CD4-positive, alpha-beta T cell treated with Interleukin-4 for 4 hours (primary cell): ENCODE results near the gene SLC9A8.
"Not testable (repeated sequence)": the region's sequence is repeated elsewhere in the genome, so short reads cannot be mapped to it uniquely, and the experiment has no call there.

Source experiments
- DNase-seq: peaks from one replicate; pipeline ENCODE4 v3.0.0-alpha.2; 2020

Gene SLC9A8

GRCh38 chr20:49851991-49852390, 39.4 kb downstream of the SLC9A8 start:
- no peak for DNase-seq

- DNase-seq = no peak
Observed at GRCh38 chr20:49852522-49853080, 40.0 kb downstream of the SLC9A8 start.

- no peak for DNase-seq
Observed at GRCh38 chr20:49853640-49854039, 41.0 kb downstream of the SLC9A8 start.

- DNase-seq = no peak
Observed at GRCh38 chr20:49854190-49854875, 41.7 kb downstream of the SLC9A8 start.

- DNase-seq = no peak
Observed at GRCh38 chr20:49856904-49857303, 44.3 kb downstream of the SLC9A8 start.

GRCh38 chr20:49858076-49858585, 45.5 kb downstream of the SLC9A8 start:
- no peak for DNase-seq

GRCh38 chr20:49859011-49859410, 46.4 kb downstream of the SLC9A8 start:
- DNase-seq = no peak

- no peak for DNase-seq
Observed at GRCh38 chr20:49859807-49860206, 47.2 kb downstream of the SLC9A8 start.

- DNase-seq = not testable (repeated sequence)
Observed at GRCh38 chr20:49861232-49861631, 48.6 kb downstream of the SLC9A8 start.

- DNase-seq = no peak
Observed at GRCh38 chr20:49862607-49863200, 50.1 kb downstream of the SLC9A8 start.

- no peak for DNase-seq
Observed at GRCh38 chr20:49863666-49864065, 51.0 kb downstream of the SLC9A8 start.

- DNase-seq = no peak
Observed at GRCh38 chr20:49865559-49865958, 52.9 kb downstream of the SLC9A8 start.

- DNase-seq = no peak
Observed at GRCh38 chr20:49866051-49866450, 53.4 kb downstream of the SLC9A8 start.

- DNase-seq = no peak
Observed at GRCh38 chr20:49867453-49868215, 55.0 kb downstream of the SLC9A8 start.

GRCh38 chr20:49868538-49868937, 55.9 kb downstream of the SLC9A8 start:
- no peak for DNase-seq

GRCh38 chr20:49868964-49869363, 56.3 kb downstream of the SLC9A8 start:
- no peak for DNase-seq

- no peak for DNase-seq
Observed at GRCh38 chr20:49870261-49870660, 57.6 kb downstream of the SLC9A8 start.

- no peak for DNase-seq
Observed at GRCh38 chr20:49871391-49871948, 58.8 kb downstream of the SLC9A8 start.

- DNase-seq = no peak
Observed at GRCh38 chr20:49872056-49872455, 59.4 kb downstream of the SLC9A8 start.

- DNase-seq = no peak
Observed at GRCh38 chr20:49874696-49875095, 62.1 kb downstream of the SLC9A8 start.

GRCh38 chr20:49877386-49877921, 64.8 kb downstream of the SLC9A8 start:
- no peak for DNase-seq

GRCh38 chr20:49878977-49879376, 66.3 kb downstream of the SLC9A8 start:
- no peak for DNase-seq

- no peak for DNase-seq
Observed at GRCh38 chr20:49880177-49880576, 67.5 kb downstream of the SLC9A8 start.
